Retinal pigment epithelial cell (primary cell): ENCODE results near the gene DDOST.

ENCODE experiments used
- DNase-seq: peaks from one replicate; pipeline ENCODE4 v3.0.0-alpha.2; 2010; ENCODE audit warnings: low read depth
- H3K4me3 ChIP-seq: 2 replicates; pipeline ENCODE4 v1.5.1; 2011; ENCODE audit warnings: mild to moderate bottlenecking, low read length, control low read depth, moderate library complexity
- TF ChIP-seq, protein P1 (sequence below): conservative IDR thresholded peaks from 2 replicates; pipeline ENCODE4 v1.5.1; 2011; ENCODE audit warnings: low read depth, low read length, control low read depth, inconsistent platforms

DDOST gene

DNA sequence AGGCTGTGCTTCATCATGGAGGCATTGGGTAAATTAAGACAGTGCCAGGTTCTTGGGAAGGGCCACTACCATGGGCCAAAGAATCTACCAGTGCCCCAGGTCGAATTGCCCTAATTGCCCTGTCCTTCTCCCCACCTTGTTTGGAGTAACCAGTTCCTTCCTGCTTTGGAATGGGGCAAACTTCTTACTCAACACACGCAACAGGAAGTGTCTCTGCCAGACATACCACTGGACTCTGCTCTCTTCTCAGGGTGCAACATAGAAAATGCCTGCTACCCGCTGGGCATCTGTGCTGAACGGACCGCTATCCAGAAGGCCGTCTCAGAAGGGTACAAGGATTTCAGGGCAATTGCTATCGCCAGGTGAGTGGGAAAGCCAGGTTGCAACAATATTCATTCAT is 56.5 kb downstream of the DDOST start:
- no peak for DNase-seq
- no peak overlapping the region for H3K4me3 ChIP-seq
- TF ChIP-seq, protein P1, sequence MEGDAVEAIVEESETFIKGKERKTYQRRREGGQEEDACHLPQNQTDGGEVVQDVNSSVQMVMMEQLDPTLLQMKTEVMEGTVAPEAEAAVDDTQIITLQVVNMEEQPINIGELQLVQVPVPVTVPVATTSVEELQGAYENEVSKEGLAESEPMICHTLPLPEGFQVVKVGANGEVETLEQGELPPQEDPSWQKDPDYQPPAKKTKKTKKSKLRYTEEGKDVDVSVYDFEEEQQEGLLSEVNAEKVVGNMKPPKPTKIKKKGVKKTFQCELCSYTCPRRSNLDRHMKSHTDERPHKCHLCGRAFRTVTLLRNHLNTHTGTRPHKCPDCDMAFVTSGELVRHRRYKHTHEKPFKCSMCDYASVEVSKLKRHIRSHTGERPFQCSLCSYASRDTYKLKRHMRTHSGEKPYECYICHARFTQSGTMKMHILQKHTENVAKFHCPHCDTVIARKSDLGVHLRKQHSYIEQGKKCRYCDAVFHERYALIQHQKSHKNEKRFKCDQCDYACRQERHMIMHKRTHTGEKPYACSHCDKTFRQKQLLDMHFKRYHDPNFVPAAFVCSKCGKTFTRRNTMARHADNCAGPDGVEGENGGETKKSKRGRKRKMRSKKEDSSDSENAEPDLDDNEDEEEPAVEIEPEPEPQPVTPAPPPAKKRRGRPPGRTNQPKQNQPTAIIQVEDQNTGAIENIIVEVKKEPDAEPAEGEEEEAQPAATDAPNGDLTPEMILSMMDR: no peak

DNA sequence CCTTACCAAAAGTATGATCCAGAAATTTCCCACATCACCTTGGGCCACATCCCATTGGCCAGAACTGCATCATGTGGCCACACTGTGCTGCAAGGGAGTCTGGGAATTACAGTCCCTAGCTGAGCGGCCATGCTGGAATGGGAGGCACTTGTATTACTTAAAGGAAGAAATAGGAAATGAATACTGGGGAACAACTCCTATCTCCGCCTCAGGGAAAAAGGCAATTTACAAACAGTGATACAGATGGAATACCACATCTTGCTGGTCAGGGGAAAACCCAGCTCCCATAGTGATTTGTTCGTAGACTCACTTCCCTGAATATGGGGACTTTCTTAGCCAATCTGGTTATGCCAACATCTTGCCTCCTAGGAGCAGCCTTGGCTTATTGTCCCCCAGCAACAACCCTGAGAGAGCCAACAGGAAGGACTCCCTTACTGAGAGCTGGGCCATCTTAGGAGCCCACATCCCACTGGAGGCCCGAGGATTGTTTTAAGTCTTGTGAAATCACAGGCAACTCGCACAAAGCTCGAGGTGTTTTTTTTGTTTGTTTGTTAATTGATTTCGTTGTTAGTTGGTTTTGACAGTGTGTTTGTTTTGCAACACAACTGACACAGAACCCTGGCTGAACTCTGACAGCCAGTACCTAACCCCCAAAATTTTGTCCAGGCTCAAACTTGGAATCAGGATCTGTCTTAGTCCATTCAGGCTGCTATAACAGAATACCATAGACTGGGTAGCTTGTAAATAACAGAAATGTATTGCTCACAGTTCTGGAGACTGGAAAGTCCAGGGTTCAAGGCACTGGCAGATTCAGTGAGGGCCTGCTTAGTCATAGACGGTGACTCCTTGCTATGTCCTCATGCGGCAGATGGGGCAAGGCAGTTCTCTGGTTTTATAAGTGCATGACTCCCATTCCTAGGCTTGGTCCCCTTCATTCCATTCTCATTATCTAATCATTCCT is 57.4 kb downstream of the DDOST start:
- TF ChIP-seq, protein P1: no peak
- H3K4me3 ChIP-seq: no peak overlapping the region
- DNase-seq: no peak

DNA sequence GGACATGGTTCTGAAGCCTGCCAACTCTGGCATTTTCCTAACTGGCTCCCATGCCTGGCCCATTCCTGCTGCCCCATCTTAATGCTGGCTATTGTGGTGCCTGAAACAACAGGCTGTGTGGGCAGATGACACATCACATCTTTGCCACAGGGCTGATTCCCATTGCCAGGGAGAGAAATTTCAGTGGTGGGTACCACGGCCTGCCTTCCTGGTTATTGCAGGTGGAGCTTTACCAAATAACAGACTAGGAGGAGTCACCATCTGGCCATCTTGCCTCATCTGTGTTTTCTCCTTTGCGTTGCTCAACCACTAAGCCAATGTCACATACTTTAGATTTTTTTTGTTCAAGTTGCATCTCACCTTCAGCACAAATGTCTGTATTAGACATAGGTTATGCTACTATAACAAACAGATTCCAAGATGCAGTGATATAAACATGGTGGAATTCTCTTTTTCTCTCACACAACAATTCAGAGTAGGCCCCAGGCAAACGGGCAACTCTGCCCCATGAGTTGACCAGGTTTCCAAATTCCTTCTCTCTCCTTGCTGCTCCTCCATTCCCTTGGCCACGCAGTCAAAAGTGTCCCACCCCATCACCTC is 58.2 kb downstream of the DDOST start:
- TF ChIP-seq, protein P1: no peak
- no peak overlapping the region for H3K4me3 ChIP-seq
- no peak for DNase-seq
